GM12874 (cell line): ENCODE measurements around the gene PLXNB2.

Experiments
- TF ChIP-seq, protein P1 (sequence below): IDR thresholded peaks from 2 replicates; pipeline ENCODE4 v1.5.1; 2011; ENCODE audit warnings: low read depth, mild to moderate bottlenecking, control low read depth, low read length, moderate library complexity; ENCODE audit not compliant: insufficient read depth

PLXNB2 gene

GRCh38 chr22:50264946-50265669, 42.3 kb downstream of the PLXNB2 start:
- TF ChIP-seq, protein P1, sequence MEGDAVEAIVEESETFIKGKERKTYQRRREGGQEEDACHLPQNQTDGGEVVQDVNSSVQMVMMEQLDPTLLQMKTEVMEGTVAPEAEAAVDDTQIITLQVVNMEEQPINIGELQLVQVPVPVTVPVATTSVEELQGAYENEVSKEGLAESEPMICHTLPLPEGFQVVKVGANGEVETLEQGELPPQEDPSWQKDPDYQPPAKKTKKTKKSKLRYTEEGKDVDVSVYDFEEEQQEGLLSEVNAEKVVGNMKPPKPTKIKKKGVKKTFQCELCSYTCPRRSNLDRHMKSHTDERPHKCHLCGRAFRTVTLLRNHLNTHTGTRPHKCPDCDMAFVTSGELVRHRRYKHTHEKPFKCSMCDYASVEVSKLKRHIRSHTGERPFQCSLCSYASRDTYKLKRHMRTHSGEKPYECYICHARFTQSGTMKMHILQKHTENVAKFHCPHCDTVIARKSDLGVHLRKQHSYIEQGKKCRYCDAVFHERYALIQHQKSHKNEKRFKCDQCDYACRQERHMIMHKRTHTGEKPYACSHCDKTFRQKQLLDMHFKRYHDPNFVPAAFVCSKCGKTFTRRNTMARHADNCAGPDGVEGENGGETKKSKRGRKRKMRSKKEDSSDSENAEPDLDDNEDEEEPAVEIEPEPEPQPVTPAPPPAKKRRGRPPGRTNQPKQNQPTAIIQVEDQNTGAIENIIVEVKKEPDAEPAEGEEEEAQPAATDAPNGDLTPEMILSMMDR: no peak

DNA sequence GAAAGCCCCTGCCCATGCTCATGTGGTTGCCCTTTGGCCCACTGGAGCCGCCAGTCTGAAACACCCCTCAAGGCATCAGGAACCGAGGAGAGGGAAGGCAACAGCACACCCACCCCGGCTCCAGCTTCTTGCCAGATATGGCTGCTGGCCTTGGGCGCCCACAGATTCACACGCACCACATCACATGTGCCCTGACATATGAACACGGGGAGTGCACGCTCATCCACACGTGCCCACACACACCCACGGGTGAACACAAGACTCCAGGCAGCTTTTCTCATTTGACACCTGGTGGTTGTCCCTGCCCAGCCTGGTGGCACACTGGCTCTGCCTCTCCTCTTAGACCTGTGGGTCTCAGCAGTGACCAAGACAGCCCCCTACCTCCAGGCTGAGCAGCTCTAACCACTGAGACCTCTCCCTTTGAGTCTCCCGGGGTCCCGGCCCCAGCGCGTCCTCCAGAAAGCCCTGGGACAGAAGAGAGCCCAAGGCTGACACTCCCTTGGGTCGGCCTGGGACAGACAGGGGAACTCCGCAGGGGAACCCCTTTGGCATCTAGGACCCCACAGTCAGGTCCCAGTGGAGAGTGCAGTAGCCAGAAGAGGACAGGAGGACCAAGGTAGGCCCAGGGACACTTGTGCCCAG, 43.2 kb downstream of the PLXNB2 start:
- TF ChIP-seq, protein P1: no peak

DNA sequence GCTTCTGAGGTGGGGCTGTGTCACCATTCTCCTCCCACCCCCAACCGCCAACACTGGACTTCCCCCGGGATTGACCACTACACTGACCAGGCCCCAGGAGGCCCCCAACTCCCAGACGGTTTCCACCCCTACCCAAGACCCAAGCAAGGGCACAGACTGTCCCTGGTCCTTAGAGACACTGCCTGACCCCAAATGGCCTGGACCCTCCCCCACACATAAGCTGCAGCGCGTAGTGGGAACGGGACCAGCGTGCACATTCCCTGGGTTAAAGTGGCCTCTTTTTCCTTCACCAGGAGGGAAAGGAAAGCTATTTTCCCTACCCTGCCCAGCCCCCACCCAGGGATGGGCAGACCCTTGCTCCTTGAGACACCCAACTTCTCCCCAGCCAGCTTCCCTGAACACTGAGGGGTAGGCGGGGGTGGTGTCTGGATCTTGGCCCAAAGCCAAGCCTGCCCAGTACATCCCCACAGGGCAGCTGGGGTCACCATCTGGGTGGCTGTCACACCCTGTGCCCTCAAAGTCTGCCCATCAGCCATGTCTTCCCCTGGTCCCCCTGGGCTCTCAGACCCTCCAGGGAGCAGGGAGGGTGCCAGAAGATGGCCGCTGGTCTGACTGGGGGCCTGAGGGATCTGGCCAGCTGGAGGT, 44.4 kb downstream of the PLXNB2 start:
- TF ChIP-seq, protein P1: no peak

GRCh38 chr22:50262460-50262911, 45.0 kb downstream of the PLXNB2 start:
- TF ChIP-seq, protein P1: no peak

- TF ChIP-seq, protein P1: no peak
Observed at GRCh38 chr22:50261615-50262459, 45.6 kb downstream of the PLXNB2 start, which contains the start of gene MAPK12. MAPK12 (minus strand) TSS chr22:50261683; CDS start chr22:50261509, 174 bp downstream.

DNA sequence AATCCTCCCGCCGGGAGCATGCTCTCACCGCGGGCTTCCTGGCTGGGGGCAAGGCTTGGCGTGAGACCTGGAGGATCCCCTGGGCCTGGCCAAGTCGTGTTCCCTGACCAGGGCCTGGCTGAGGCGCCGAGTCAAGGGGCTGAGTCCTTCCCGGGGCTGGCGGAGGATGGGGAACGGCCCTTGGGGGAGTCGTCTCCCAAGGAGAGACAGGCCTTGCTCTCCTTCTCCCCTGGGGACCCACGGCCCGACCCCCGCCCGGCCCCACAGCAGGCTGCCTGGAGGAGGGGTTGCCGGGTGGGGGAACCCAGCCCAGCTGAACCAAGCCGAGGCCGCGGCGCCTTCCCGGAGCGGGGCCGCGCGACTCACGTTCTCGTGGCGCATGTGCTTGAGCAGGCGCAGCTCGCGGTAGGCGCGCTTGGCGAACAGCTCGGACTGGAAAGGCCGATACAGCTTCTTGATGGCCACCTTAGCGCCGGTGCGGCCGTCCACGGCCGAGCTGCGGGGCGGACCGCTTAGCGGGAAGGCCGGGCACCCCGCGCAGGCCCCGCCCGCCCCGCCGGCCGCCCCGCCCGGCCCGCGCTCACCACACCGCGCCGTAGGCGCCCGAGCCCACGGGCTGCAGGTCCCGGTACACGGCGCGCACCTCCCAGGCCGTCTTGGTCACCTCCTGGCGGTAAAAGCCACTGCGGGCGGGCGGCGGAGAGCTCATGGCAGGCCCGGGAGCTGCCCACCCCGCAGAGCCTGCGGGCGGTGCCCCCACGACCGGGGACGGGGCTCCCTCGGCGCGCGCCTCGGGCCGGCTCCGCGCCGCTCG, 46.4 kb downstream of the PLXNB2 start:
- TF ChIP-seq, protein P1: no peak
